HepG2 (cell line): ENCODE measurements around the gene C14orf132.

ENCODE experiments used
- MYC ChIP-seq: sonication (generic); formaldehyde crosslinking; IDR thresholded peaks from 2 replicates; pipeline ENCODE4 v1.9.0; 2021; ENCODE audit warnings: missing genetic modification reagents, borderline replicate concordance
- RARG ChIP-seq: sonication (generic); formaldehyde crosslinking; IDR thresholded peaks from 2 replicates; pipeline ENCODE4 v1.4.0; 2020; ENCODE audit warnings: low read depth, mild to moderate bottlenecking, missing genetic modification reagents
- SRF ChIP-seq: IDR thresholded peaks from 2 replicates; pipeline ENCODE4 v1.6.1; 2011; ENCODE audit warnings: mild to moderate bottlenecking, low read depth, low read length, moderate library complexity
- ZNF329 ChIP-seq: sonication (generic); formaldehyde crosslinking; IDR thresholded peaks from 2 replicates; pipeline ENCODE4 v1.9.0; 2021; ENCODE audit warnings: low read depth, mild to moderate bottlenecking, missing genetic modification reagents
- TF ChIP-seq, protein P1 (sequence below): sonication (generic); formaldehyde crosslinking; IDR thresholded peaks from 2 replicates; pipeline ENCODE4 v1.5.0; 2020; ENCODE audit warnings: mild to moderate bottlenecking, missing genetic modification reagents, moderate library complexity
- TF ChIP-seq, protein P2 (sequence below): sonication (generic); formaldehyde crosslinking; IDR thresholded peaks from 2 replicates; pipeline ENCODE4 v1.8.0; 2022; ENCODE audit warnings: missing genetic modification reagents, mild to moderate bottlenecking, inconsistent platforms, borderline replicate concordance

DNA sequence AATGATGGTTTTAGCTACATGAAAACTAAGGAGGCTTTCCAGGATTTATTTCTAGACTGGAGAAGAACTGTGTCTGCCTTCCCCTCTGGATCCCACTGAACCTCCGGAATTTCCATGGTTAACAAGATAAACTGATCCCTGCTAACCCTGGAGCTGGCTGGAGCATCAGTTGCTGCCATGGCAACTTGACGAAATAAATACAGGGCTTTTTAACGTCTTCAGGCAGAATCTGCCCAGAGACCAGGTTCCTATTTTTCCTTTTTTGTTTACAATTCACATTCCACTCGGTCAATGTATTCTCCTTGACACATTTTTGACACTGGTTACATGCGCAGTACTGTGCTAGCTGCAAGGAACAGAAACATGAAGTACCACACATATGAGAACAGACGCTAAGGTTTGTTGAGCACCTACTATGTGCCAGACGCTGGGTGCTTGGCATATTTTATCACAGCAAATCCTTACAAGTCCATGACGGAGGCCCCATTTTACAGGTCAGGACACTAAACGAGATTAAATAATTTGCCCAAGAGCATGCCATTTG is 1.7 kb downstream of the C14orf132 start:
- TF ChIP-seq, protein P1, sequence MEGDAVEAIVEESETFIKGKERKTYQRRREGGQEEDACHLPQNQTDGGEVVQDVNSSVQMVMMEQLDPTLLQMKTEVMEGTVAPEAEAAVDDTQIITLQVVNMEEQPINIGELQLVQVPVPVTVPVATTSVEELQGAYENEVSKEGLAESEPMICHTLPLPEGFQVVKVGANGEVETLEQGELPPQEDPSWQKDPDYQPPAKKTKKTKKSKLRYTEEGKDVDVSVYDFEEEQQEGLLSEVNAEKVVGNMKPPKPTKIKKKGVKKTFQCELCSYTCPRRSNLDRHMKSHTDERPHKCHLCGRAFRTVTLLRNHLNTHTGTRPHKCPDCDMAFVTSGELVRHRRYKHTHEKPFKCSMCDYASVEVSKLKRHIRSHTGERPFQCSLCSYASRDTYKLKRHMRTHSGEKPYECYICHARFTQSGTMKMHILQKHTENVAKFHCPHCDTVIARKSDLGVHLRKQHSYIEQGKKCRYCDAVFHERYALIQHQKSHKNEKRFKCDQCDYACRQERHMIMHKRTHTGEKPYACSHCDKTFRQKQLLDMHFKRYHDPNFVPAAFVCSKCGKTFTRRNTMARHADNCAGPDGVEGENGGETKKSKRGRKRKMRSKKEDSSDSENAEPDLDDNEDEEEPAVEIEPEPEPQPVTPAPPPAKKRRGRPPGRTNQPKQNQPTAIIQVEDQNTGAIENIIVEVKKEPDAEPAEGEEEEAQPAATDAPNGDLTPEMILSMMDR (CRISPR knock-in tag): no peak
- TF ChIP-seq SRF (no peak), RARG (CRISPR knock-in tag) (no peak), ZNF329 (no peak), MYC (CRISPR knock-in tag) (no peak)
- TF ChIP-seq, protein P2, sequence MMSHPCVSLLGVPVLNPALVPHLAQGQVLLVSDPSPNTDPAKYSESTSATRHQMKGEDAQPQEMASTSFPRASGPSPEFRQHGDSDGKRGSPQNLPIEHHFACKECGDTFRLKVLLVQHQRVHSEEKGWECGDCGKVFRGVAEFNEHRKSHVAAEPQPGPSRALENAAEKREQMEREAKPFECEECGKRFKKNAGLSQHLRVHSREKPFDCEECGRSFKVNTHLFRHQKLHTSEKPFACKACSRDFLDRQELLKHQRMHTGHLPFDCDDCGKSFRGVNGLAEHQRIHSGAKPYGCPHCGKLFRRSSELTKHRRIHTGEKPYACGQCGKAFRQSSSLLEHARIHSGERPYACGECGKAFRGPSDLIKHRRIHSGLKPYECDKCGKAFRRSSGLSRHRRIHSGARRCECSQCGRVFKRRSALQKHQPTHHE (CRISPR knock-in tag): no peak
